Mucosa of descending colon (tissue), 3 donors: ENCODE measurements around the gene MYO6. TPM values are rescaled to one million over a fixed set of nuclear protein-coding genes. Genes with fewer than 3 reads are reported as not detected.
A peak's percentile ranks its signal among the peaks of the same experiment; 100 is the strongest.

ENCODE experiments used
- ATAC-seq: fragments of 200-7000 bp; cut with Tn5 transposase; one replicate; pipeline ENCODE4 v1.9.1; 2020; ENCODE audit warnings: mild to moderate bottlenecking, moderate library complexity
- DNase-seq, 3 donors: peaks; one replicate each; pipeline ENCODE4 v3.0.0-alpha.2; 2020
- H3K36me3 ChIP-seq: fragments of 200-600 bp; one replicate; pipeline ENCODE4 v1.8.0; 2021; ENCODE audit warnings: low read depth, mild to moderate bottlenecking
- H3K4me1 ChIP-seq: fragments of 200-600 bp; one replicate; pipeline ENCODE4 v1.8.0; 2021; ENCODE audit warnings: low read depth, mild to moderate bottlenecking
- H3K4me3 ChIP-seq: fragments of 200-600 bp; one replicate; pipeline ENCODE4 v1.8.0; 2021; ENCODE audit warnings: mild to moderate bottlenecking
- H3K9me3 ChIP-seq: fragments of 200-600 bp; one replicate; pipeline ENCODE4 v1.8.0; 2021; ENCODE audit warnings: mild to moderate bottlenecking
- intact Hi-C, 2 donors: fragments of 100-400 bp; cut with DNase I in 1 of 2; cut with micrococcal nuclease in 1 of 2; formaldehyde crosslinking; loops; one replicate each; pipeline versions ENCODE4 v1.11.0 to v1.11.1; 2022; cut with DNase I, micrococcal nuclease
- total RNA-seq, 3 donors: library from RNA; stranded (reverse); fragmentation: NEBNext Ultra II Directional in 2 of 3; extraction: Animal tissue kit (Norgen Biotek cat#: 25700) in 2 of 3; gene quantifications; one replicate each; pipeline versions ENCODE4 v1.2.1 to v1.2.4, GENCODE V29; 2021 to 2023
- TF ChIP-seq, protein P1 (sequence below): fragments of 200-600 bp; IDR thresholded peaks from one replicate; pipeline ENCODE4 v1.8.0; 2022; ENCODE audit warnings: antibody characterized with exemption, mild to moderate bottlenecking
- donor health status: DM: no; HTN: no; CAD: no; lungs with moderate emphysema.
- donor health status: DM: no; HTN: no; CAD: no.
- donor health status: DM: no; HTN: yes; CAD: no.

The MYO6 gene
- total RNA-seq, 3 donors from 2014 or later = 37.6 to 69.2 (median 59.7) TPM

DNA sequence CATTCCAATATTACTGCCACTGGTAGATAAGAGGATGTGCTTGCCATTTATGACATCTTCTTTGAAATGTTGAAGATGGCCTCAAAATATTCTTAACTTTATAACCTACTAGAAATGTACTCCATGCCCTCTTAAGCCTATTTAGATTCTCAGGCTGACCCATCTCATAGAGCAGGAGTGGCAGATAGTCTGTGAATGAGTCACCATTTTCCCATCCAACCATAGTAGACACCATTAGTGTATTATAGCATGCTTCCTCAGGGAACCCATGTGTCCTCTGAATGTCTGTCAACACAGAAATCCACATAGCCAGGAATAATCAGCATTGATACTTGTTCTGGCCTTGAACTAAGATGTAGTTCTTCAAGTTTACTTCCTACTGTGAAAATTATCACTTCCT, 173.2 kb downstream of the MYO6 start:
- ATAC-seq = peak; percentile 36
- Histone ChIP-seq H3K36me3 (no peaks in the 10 kb centered on the region), H3K9me3 (no peaks in the 10 kb centered on the region), H3K4me3 (no peak overlapping the region), H3K4me1 (no peaks in the 10 kb centered on the region)
- DNase-seq = no peak
- intact Hi-C loops = no loop called here
- TF ChIP-seq, protein P1, sequence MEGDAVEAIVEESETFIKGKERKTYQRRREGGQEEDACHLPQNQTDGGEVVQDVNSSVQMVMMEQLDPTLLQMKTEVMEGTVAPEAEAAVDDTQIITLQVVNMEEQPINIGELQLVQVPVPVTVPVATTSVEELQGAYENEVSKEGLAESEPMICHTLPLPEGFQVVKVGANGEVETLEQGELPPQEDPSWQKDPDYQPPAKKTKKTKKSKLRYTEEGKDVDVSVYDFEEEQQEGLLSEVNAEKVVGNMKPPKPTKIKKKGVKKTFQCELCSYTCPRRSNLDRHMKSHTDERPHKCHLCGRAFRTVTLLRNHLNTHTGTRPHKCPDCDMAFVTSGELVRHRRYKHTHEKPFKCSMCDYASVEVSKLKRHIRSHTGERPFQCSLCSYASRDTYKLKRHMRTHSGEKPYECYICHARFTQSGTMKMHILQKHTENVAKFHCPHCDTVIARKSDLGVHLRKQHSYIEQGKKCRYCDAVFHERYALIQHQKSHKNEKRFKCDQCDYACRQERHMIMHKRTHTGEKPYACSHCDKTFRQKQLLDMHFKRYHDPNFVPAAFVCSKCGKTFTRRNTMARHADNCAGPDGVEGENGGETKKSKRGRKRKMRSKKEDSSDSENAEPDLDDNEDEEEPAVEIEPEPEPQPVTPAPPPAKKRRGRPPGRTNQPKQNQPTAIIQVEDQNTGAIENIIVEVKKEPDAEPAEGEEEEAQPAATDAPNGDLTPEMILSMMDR = no peak

DNA sequence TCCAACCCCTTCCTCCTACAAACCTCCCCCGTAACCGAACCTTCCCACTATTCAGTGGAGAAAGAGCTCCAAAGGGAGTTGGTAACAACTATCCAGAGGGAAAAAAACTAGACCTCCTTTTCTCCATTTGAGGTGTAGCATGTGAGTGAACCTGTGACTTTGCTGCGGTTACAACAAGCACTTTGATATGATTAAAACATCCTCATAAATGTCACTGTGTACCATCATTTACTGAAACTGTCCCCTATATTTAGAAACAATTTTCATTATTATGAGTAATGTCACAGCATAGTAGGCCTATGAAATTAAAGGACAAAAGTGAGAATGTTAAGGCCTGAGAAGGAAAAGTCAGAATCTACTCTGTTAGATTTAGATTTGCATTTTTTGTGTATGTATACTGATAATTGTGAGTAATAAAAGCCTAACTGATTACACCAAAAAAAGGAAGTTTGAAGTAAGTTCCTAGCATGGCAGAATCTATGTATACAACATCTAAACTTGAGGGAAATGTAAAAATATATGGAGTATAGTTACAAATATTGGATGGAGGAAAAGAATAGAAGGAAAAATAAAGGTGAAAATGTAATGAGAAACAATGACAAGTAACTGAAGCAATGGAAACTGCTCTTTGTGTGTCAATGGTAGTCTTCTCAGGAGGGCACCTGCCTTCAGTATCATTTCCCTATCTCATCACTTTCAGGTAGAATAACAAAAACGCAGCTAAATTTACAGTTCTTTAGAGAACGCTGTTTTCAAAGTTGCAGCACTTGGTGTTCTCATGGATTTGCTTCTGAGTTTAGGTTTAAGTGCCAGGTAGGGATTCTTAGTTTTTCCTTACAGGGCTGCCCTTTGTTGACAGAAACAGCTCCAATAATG, 177.5 kb downstream of the MYO6 start:
- ATAC-seq (no peak), DNase-seq (no peak)
- intact Hi-C loops = no loop called here
- TF ChIP-seq, protein P1 = no peak
- no peaks in the 10 kb centered on the region for H3K9me3 ChIP-seq
- no peaks in the 10 kb centered on the region for H3K4me1 ChIP-seq
- H3K4me3 ChIP-seq = no peak overlapping the region
- H3K36me3 ChIP-seq = no peaks in the 10 kb centered on the region

DNA sequence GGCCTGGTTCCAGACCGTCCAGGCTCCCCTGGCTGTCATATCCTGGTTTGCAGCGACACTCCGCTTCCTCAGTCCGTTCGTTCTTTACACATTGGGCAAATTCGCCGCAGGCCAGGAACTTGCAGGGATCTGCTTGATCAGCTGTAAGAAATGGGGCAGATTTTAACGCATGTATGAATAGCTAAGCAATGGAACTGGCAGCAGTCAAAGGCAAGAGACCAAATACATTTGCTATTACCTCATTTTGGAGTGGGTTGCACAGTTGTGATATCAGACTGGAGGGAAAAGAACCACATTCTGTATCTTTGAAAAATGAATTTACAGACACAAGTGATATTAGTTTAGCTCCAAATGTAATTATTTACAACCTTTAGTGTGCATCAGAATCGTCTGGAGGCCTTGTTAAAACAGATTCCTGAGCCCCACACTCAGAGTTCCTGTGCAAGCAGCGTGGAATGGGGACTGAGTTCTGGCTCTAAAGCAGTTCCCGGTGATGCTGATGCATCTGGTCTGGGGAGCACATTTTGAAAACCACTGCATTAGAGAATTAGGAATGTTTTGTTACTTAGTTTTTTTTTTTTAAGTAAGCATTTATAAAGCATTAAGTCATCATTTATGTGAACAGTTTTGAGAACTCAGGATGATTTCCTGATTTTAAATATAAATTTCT, 182.1 kb downstream of the MYO6 start:
- no peak for DNase-seq
- Histone ChIP-seq H3K9me3 (no peaks in the 10 kb centered on the region), H3K4me3 (no peak overlapping the region), H3K36me3 (no peaks in the 10 kb centered on the region), H3K4me1 (no peaks in the 10 kb centered on the region)
- ATAC-seq = no peak
- TF ChIP-seq, protein P1 = no peak
- intact Hi-C loops = loop anchor here in 1 of 2 donors (10.0 kb wide), 1 partner anchor 1524 kb away; no protein-coding TSS in a partner anchor

DNA sequence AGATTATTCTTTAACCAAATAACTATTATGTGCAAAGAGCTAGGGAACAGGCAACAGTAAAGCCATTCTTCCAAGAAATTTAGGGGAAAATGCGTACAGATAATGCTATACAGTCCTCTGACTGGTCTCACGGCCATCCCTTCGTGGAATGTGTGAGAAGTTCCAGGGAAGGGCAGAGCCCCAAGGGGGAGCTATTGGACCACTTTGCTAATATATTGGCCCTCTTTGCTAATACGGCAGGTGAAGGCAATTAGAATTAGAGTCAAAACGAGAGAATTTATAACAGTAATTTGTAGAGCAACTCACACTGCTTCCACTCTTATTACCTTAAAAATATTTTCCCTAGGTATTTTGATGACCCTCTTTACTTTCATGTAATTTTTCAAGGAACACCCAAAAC, 183.0 kb downstream of the MYO6 start:
- H3K4me1 ChIP-seq = no peaks in the 10 kb centered on the region
- H3K36me3 ChIP-seq = no peaks in the 10 kb centered on the region
- DNase-seq = peak in 1 of 3 donors; percentile 18
- H3K4me3 ChIP-seq = no peak overlapping the region
- intact Hi-C loops = loop anchor here in 1 of 2 donors (10.0 kb wide), 1 partner anchor 1523 kb away; no protein-coding TSS in a partner anchor
- no peak for ATAC-seq
- TF ChIP-seq, protein P1 = no peak
- no peaks in the 10 kb centered on the region for H3K9me3 ChIP-seq

DNA sequence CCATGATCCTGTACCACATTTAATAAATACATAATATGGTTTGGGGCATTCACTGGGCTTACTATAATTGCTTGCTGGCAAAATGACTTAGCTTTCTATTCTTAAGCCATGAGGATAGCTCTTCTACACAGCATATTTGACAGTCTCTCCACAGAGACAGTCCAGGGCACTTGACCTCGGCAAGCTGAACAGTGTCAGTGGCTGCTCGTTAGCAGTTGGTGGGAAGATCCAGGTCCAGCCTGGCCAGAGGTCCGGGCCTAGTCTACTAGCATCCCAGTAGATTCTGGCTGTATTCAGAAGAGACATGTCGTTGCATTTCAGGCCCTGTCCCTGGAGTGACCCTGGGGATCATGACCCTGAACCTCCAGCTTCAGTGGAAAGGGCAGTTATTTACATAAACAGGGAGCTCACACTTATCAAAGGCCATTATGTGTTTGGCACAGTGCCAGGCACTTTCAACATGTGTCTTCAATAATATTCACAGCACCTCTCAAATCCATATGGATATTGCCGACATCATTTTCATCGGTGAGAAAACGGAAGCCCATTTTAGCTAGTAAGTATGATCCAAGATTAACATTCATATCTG, 184.4 kb downstream of the MYO6 start:
- ATAC-seq = no peak
- no peaks in the 10 kb centered on the region for H3K4me1 ChIP-seq
- H3K9me3 ChIP-seq = no peaks in the 10 kb centered on the region
- DNase-seq = no peak
- intact Hi-C loops = loop anchor here in 1 of 2 donors (10.0 kb wide), 1 partner anchor 1521 kb away; no protein-coding TSS in a partner anchor
- H3K4me3 ChIP-seq = no peak overlapping the region
- H3K36me3 ChIP-seq = no peaks in the 10 kb centered on the region
- TF ChIP-seq, protein P1 = no peak
